Activated naive CD4-positive, alpha-beta T cell treated with anti-CD3 and anti-CD28 coated beads, Interleukin-2, amount 10 ng/mL, durations not matched to agents 7 days and 5 days (primary cell): Measurements from ENCODE around the gene MYH6.

ENCODE experiments used
- CTCF ChIA-PET: fragments of 350-600 bp; sonication (Branson Sonifier 250); formaldehyde crosslinking; loops from one replicate; lab custom pipeline; 2021; ENCODE audit warnings: antibody characterized with exemption; lab: Charles Lee
- DNase-seq: peaks from one replicate; pipeline ENCODE4 v3.0.0-alpha.2; 2020
- H3K27ac Mint-ChIP-seq: one replicate; pipeline ENCODE4 v1.8.0; 2021; ENCODE audit warnings: mild to moderate bottlenecking, moderate library complexity, mixed read lengths
- H3K27me3 Mint-ChIP-seq: one replicate; pipeline ENCODE4 v1.8.0; 2021; ENCODE audit warnings: mild to moderate bottlenecking, mixed read lengths
- H3K36me3 Mint-ChIP-seq: one replicate; pipeline ENCODE4 v1.8.0; 2021; ENCODE audit warnings: mixed read lengths
- H3K4me1 Mint-ChIP-seq: one replicate; pipeline ENCODE4 v1.8.0; 2021; ENCODE audit warnings: mixed read lengths
- H3K4me3 Mint-ChIP-seq: one replicate; pipeline ENCODE4 v1.8.0; 2021; ENCODE audit warnings: mild to moderate bottlenecking, moderate library complexity, mixed read lengths
- H3K9me3 Mint-ChIP-seq: one replicate; pipeline ENCODE4 v1.8.0; 2021; ENCODE audit warnings: mixed read lengths

MYH6 gene

GRCh38 chr14:23414254-23414653 is 6.2 kb upstream of the MYH6 start:
- Mint-ChIP-seq H3K9me3 (no peaks in the 10 kb centered on the region), H3K27me3 (peaks cover 24% of the 10 kb centered on the region)

GRCh38 chr14:23413681-23414080 is 5.6 kb upstream of the MYH6 start:
- CTCF ChIA-PET = no interaction called here
- no peaks in the 10 kb centered on the region for H3K36me3 Mint-ChIP-seq

More at GRCh38 chr14:23414254-23414653, 6.2 kb upstream of the MYH6 start:
- no peak overlapping the region for H3K27ac Mint-ChIP-seq
- H3K4me3 Mint-ChIP-seq = no peak overlapping the region
- H3K4me1 Mint-ChIP-seq = no peaks in the 10 kb centered on the region
- no peaks in the 10 kb centered on the region for H3K36me3 Mint-ChIP-seq
- DNase-seq = no peak
- CTCF ChIA-PET = interaction anchor here (1.4 kb wide), 1 partner anchor 35 kb away, joined by 4 read pairs; no protein-coding TSS in a partner anchor

DNA sequence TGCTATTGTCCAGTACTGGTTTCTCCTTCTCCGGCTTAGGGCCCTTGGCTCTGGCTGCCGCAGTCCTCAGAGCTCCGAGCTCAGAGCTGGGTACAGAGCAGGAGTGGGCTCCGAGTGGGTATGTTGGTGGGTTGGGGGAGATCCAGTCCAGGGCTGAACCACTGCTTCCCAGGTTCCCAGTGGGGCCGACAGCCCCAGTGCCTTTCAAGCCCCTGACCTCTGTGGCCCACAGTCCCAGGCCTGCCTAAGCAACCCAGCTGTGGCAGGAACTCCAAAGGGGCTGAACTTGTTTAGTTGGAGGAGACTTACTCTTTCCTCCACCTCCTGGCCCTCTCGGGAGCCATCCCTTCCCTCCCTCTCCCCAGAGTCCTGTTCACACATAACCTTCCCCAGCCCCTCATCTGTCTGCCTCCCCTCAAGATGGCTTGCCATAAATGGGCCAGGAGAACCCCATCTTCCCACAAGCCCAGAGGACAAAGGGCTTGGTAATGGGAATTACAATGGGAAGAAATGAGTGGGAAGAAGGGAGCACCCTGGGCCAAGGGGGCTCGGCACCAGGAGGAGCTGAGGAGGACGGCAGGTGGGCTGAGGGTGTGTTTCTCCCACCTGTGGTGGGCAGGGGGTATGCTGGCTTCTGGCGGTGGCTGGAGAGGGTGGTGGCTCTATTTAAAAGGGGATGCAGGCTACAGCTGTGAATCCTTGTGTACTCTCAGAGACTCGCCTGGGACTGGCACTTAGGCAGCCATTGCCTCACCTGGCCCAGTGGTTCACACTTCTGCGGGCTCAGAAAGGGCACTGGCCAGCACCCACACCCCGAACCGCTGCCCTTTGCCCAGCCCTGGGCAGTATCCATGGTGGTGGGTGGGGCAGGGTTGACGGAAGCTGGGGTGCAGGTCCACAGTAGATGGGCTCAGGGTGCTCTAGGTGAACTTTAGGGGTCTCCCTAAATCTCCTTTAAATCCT is 3.8 kb upstream of the MYH6 start:
- H3K4me1 Mint-ChIP-seq = no peaks in the 10 kb centered on the region

More at GRCh38 chr14:23413681-23414080, 5.6 kb upstream of the MYH6 start:
- Mint-ChIP-seq H3K4me1 (no peaks in the 10 kb centered on the region), H3K4me3 (no peak overlapping the region), H3K9me3 (no peaks in the 10 kb centered on the region), H3K27ac (no peak overlapping the region), H3K27me3 (peaks cover 22% of the 10 kb centered on the region)
- no peak for DNase-seq

GRCh38 chr14:23409966-23410635 is 2.0 kb upstream of the MYH6 start:
- no peak overlapping the region for H3K27ac Mint-ChIP-seq
- no peaks in the 10 kb centered on the region for H3K36me3 Mint-ChIP-seq
- no peak for DNase-seq
- peaks cover 27% of the 10 kb centered on the region for H3K27me3 Mint-ChIP-seq
- no peaks in the 10 kb centered on the region for H3K9me3 Mint-ChIP-seq
- no peak overlapping the region for H3K4me3 Mint-ChIP-seq
- H3K4me1 Mint-ChIP-seq = no peaks in the 10 kb centered on the region
- CTCF ChIA-PET = no interaction called here

More for the DNA sequence above, 3.8 kb upstream of the MYH6 start:
- Mint-ChIP-seq H3K36me3 (no peaks in the 10 kb centered on the region), H3K27me3 (peaks cover 25% of the 10 kb centered on the region), H3K4me3 (no peak overlapping the region), H3K27ac (no peak overlapping the region), H3K9me3 (no peaks in the 10 kb centered on the region)
- CTCF ChIA-PET = no interaction called here
- DNase-seq = no peak

- H3K27ac Mint-ChIP-seq = no peak overlapping the region
- peaks cover 27% of the 10 kb centered on the region for H3K27me3 Mint-ChIP-seq
- H3K4me3 Mint-ChIP-seq = no peak overlapping the region
- DNase-seq = no peak
- CTCF ChIA-PET = no interaction called here
- no peaks in the 10 kb centered on the region for H3K36me3 Mint-ChIP-seq
- no peaks in the 10 kb centered on the region for H3K4me1 Mint-ChIP-seq
- no peaks in the 10 kb centered on the region for H3K9me3 Mint-ChIP-seq
Observed at GRCh38 chr14:23409475-23409874, 1.4 kb upstream of the MYH6 start.

GRCh38 chr14:23408307-23408630 is 196 bp upstream of the MYH6 start:
- peaks cover 27% of the 10 kb centered on the region for H3K27me3 Mint-ChIP-seq
- H3K9me3 Mint-ChIP-seq = no peaks in the 10 kb centered on the region
- H3K27ac Mint-ChIP-seq = no peak overlapping the region
- H3K4me3 Mint-ChIP-seq = no peak overlapping the region
- CTCF ChIA-PET = no interaction called here
- H3K4me1 Mint-ChIP-seq = no peaks in the 10 kb centered on the region
- no peaks in the 10 kb centered on the region for H3K36me3 Mint-ChIP-seq
- no peak for DNase-seq

DNA sequence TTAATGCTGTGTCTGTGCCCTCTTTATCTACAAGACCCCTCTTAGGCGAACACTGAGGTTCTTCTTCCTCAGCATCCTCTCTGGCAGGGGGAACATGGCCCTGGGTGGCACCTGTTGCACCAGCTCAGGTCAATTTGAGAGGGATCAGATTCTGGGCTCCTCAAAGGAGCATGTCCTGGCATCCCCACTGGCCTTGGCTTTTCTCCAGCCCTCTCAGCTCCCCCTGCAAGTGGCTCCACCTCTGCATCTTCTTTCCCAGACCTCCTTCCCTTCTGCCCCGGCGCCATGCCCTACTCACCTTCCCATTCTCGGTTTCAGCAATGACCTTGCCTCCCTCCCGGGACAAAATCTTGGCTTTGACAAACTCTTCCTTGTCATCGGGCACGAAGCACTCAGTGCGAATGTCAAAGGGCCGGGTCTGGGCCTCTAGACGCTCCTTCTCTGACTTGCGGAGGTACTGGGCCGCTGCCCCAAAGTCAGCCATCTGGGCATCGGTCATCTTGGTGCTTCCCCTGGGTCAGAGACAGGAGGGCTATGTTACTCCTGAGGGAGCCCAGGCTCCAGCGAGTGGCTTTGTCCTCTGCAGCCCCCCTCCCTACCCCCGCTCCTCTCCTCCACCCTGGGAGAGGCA is 1.2 kb downstream of the MYH6 start:
- CTCF ChIA-PET = interaction anchor here (0.9 kb wide), 1 partner anchor 225 kb away, joined by 3 read pairs; no protein-coding TSS in a partner anchor
- Mint-ChIP-seq H3K9me3 (no peaks in the 10 kb centered on the region), H3K4me1 (no peaks in the 10 kb centered on the region), H3K36me3 (no peaks in the 10 kb centered on the region), H3K27me3 (peaks cover 21% of the 10 kb centered on the region), H3K4me3 (no peak overlapping the region), H3K27ac (no peak overlapping the region)
- no peak for DNase-seq

- H3K36me3 Mint-ChIP-seq = no peaks in the 10 kb centered on the region
- no peaks in the 10 kb centered on the region for H3K4me1 Mint-ChIP-seq
- H3K27me3 Mint-ChIP-seq = peaks cover 23% of the 10 kb centered on the region
- H3K27ac Mint-ChIP-seq = no peak overlapping the region
- no peaks in the 10 kb centered on the region for H3K9me3 Mint-ChIP-seq
- no peak for DNase-seq
- H3K4me3 Mint-ChIP-seq = no peak overlapping the region
- CTCF ChIA-PET = interaction anchor here (0.9 kb wide), 1 partner anchor 226 kb away, joined by 3 read pairs; no protein-coding TSS in a partner anchor
Observed at GRCh38 chr14:23406244-23406643, 1.8 kb downstream of the MYH6 start.

- Mint-ChIP-seq H3K27me3 (peaks cover 16% of the 10 kb centered on the region), H3K27ac (no peak overlapping the region), H3K9me3 (no peaks in the 10 kb centered on the region), H3K36me3 (no peaks in the 10 kb centered on the region), H3K4me3 (no peak overlapping the region), H3K4me1 (no peaks in the 10 kb centered on the region)
- no peak for DNase-seq
- CTCF ChIA-PET = no interaction called here
Observed at GRCh38 chr14:23405516-23406025, 2.5 kb downstream of the MYH6 start.

DNA sequence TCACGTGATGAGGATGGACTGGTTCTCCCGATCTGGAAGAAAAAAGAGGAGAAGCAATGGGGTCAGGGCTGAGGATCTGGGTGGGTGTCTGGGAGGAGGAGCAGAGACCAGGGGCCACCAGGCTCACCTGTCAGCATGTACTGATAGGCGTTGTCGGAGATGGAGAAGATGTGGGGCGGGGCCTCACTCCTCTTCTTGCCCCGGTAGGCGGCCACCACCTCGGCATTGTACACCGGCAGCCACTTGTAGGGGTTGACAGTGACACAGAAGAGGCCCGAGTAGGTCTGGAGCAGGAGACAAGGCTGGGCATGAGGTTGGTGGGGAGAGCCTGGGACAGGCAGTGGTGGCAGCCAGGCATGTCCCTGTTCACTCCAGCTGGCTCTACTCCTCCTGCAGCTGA is 3.0 kb downstream of the MYH6 start:
- no peaks in the 10 kb centered on the region for H3K36me3 Mint-ChIP-seq
- CTCF ChIA-PET = no interaction called here
- DNase-seq = no peak
- H3K4me1 Mint-ChIP-seq = no peaks in the 10 kb centered on the region
- no peaks in the 10 kb centered on the region for H3K9me3 Mint-ChIP-seq
- no peak overlapping the region for H3K4me3 Mint-ChIP-seq
- no peak overlapping the region for H3K27ac Mint-ChIP-seq
- peaks cover 15% of the 10 kb centered on the region for H3K27me3 Mint-ChIP-seq

DNA sequence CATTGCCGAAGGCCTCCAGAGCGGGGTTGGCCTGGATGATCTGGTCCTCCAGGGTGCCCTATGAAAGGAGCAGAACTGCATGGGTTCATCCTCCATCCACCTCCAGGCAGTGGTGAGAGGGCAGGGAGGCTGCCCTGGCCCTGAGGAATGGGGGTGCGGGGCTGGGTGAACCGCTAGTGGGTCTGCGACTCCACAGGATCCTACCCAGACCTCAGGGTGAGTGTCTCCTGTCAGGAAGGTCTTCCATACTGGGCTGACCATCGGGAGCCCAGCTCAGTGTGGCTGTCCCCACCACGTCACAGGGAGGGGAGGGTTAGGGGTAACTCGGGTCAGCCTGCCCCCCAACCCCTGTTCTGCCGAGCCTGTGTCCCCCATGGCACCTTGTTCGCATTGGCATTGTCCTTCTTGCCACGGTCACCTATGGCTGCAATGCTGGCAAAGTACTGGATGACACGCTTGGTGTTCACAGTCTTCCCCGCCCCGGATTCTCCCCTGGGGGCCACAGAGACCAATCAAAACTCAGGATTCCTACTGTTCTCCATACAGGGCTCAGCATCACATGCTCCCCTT is 3.7 kb downstream of the MYH6 start:
- Mint-ChIP-seq H3K36me3 (no peaks in the 10 kb centered on the region), H3K27ac (no peak overlapping the region), H3K4me1 (no peaks in the 10 kb centered on the region), H3K4me3 (no peak overlapping the region), H3K9me3 (no peaks in the 10 kb centered on the region), H3K27me3 (peaks cover 21% of the 10 kb centered on the region)
- no peak for DNase-seq
- CTCF ChIA-PET = no interaction called here

- Mint-ChIP-seq H3K4me3 (no peak overlapping the region), H3K27me3 (peaks cover 19% of the 10 kb centered on the region), H3K27ac (no peak overlapping the region), H3K9me3 (no peaks in the 10 kb centered on the region), H3K36me3 (no peaks in the 10 kb centered on the region), H3K4me1 (no peaks in the 10 kb centered on the region)
- no peak for DNase-seq
- CTCF ChIA-PET = no interaction called here
Observed at GRCh38 chr14:23403908-23404307, 4.2 kb downstream of the MYH6 start.

DNA sequence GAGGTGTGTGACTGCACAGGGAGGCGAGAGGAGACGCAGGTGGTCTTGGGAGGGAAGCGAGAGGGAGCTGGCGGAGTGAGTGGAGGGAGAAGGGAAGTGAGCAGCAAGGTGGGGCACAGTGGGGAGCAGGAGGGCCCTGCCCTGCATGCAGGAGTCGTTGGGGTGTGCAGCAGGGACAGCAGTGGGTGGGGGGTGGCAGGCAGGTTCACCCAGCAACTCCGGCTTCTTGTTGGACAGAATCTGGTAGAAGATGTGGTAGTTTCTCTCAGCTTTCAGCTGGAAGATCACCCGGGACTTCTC is 5.0 kb downstream of the MYH6 start:
- peaks cover 17% of the 10 kb centered on the region for H3K27me3 Mint-ChIP-seq
- H3K9me3 Mint-ChIP-seq = no peaks in the 10 kb centered on the region
- no peak for DNase-seq
- H3K4me1 Mint-ChIP-seq = no peaks in the 10 kb centered on the region
- H3K27ac Mint-ChIP-seq = no peak overlapping the region
- no peaks in the 10 kb centered on the region for H3K36me3 Mint-ChIP-seq
- H3K4me3 Mint-ChIP-seq = no peak overlapping the region
- CTCF ChIA-PET = no interaction called here
